GM18907 (cell line): ENCODE measurements around the gene GFOD1.
A peak's percentile ranks its signal among the peaks of the same experiment; 100 is the strongest.

Source experiments
- ATAC-seq: cut with Tn5 transposase; IDR thresholded peaks from one replicate; pipeline ENCODE4 v1.9.1; 2021; ENCODE audit warnings: mild to moderate bottlenecking, moderate library complexity; ENCODE audit not compliant: unreplicated experiment

Gene GFOD1

DNA sequence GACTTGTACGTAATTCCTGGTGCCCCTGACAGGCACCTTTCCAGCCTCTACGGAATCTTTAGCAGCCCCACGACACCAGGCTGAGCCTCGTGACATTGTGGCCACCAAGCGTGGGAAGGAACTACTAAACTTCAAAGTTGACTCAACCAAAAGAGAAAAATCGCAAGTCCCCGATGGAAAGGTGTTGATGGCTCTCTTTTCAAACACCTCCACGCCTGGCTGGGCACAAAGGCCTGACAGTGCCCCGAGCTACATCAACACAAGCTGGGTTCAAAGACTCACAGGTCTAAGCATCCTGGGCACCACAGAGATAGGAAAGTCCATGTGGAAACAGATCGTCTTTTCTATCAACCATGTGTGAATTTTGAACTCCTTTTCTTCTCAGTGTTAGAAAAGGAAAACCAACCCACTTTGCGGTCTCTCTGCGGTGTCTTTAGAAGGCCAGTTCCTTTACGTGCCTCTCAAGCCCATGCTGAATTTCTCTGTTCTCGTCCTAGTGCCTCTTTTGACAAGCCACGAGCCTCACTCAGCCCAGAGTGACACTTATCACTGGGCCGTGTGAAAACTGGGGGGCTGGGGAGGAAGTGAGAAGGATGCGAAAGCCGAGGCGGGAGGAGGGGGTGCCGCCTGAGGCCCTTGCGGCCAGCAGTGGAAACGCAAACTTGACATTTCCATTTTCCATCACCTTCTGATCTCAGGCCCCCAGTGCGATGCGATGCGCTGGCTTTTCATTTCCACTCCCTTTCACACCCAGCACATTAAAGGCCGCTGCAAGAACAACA lies 59.4 kb downstream of the GFOD1 start:
- ATAC-seq: peak; percentile 76

DNA sequence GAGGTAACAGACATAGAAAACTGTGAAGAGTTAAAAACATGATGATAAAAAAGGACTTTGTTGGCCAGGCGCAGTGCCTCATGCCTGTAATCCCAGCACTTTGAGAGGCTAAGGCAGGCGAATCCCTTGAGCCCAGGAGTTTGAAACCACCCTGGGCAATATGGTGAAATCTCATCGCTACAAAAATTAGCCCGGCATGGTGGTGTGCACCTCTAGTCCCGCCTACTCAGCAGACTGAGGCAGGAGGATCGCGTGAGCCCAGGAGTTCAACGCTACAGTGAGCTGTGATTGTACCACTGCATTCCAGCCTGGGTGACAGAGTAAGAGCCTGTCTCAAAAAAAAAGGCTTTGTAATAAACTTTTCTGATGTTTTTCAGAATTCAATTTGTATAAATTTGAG lies 60.1 kb downstream of the GFOD1 start:
- no peak for ATAC-seq

DNA sequence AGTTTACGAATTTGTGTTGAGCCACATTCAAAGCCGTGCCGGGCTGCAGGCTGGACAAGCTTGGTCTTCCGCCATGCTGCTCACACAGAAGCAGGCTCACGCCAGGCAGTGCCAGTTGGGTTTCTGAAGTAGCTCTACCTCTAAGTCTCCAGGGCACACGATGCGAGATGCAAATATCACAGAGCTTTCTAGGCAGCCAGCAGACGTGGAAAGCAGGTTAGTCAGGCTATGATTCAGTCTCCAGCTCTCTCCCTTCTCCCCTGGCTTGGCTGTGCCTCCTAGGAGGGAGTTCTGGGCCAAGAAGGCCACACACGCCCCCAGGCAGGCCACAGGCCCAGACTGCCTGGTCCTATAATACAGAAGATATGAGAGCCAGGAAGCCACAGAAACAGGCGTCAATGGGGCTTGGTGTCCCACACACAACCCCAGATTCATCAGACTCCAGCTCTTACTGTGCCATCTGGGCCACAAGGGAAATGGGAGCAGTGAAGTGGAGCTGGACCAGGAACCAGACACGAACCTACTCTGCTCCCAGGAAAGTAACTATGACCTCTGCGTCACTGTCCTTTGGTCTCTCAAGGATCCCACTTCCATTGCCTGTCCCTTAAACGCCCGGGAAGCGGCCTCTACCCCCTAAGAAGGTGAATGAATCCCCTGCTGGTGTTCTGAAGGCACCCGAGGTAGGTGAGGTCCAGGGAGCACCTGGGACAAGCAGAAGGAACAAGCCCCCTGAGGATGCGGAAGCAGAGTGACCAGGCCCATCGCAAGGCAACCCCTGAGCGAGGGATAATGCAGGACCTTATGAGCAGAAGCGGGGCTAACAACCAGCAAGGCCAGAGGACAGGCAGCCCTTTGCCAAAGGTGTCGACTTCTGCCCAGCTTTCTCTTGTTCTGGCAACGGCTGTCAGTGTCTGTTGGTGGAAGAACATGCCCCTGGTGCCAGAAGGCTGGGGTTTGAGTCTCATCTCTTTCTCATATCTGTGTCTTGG lies 61.2 kb downstream of the GFOD1 start:
- ATAC-seq: no peak

DNA sequence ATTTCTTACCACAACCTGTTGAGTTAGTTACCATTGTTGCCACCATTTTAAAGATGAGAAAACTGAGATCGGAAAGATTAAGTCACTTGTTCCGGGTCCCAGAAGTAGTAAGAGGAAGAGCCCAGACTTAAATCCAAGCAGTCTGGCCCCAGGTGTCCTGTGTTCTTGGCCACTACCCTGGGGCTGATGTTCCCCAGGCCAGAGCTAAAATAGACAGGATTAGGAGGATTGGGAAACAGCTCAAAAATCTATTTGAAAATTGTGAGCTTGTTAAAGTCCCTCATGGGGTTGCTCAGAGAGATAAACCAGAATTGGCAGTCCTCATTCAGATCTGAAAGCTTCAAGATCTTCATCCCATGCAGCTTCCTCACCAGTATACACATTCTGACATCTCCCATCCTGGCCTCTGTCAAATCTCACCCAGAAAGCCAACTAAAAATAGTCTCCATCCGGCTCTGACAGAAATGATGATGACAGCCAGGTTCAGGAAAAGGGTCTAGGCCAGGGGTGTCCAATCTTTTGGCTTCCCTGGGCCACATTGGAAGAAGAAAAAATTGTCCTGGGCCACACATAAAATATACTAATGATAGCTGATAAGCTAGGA lies 62.0 kb downstream of the GFOD1 start:
- no peak for ATAC-seq

DNA sequence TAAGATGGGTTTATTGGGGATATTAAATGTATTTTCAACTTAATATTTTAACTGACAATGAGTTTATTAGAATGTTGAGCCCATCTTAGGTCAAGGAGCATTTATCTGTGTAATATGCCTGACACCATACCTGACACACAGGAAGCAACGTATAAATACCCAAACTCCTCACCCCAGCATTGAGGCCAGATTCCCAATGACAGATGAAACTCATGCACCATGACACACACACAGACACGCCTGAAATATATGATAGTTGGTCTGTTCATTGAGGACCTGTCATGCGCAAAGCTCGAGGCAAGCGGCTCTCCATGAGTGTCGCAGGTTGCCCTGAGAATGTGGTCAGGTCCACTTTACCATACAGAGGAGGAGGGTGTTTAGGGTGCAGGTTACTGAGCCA lies 64.1 kb downstream of the GFOD1 start:
- no peak for ATAC-seq

DNA sequence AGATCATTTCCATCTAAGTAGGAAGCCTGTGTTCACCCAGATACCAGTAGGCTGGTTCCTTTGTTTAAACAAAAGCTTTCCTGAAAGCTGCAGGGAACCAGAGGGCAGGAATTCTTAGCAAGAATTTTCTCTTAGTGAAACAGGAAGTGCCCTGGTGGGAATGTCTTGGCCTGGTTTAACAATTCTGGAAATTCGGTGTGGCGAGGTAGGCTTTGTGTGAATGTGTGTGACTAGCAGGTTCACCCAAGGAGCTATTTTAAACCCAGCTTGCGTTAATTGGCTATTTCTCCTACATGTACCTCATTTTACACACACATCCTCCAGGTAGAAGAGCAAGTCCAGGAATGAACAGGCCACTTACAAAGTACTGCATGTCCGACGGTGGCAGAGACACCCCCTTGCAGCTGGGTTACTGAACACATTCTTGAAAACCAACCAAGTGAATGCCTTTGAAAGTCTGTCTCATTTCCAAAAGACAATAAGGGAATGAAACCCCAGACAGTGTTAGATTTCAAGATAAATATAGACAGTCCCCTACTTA lies 64.6 kb downstream of the GFOD1 start:
- ATAC-seq: no peak

DNA sequence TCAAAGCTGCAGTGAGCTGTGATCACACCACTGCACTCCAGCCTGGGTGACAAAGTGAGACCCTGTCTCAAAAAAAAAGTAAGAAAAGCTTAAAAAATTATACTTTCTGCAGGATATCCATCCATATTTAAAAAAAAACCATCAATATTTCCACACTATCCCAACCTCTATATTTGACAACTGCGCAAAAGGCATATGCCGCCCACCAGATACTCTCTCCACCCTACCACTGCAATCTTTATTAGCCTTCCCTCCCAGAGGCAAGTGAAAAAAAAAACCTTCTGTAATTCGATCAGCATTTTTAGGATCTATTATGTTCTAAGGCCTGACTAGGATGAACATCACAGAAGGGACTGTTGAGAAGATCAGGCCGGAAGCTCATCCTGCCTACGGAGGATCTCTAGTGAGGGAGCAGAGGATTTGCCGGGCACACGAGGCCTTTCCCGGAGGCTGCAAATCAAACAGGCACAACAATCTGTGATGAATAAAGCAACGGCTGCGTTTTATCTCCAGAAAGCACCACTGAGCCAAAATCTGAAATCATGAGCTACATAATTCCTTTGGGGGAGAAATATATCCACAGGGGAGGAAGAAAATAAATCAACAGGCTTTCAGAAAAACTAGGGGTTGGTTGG lies 65.9 kb downstream of the GFOD1 start:
- no peak for ATAC-seq

DNA sequence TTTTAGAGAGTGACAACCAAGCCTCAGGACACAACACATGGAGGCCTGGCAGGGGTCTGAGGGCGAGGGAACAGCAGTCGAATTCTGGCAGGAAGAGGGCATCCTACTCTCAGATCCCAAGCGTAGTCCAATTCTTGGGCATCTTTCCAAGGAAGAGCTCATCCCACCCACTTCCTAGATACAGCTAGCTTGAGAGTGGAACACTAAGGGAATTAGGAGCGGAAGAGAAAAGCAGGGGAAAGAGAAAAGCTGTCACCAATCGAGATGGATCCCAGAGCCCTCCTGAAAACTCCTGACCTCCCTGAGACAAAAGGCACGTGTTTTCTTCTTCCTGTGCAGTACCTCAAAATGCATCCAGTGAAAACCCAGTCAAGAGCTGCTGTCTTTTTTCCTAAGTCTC lies 67.1 kb downstream of the GFOD1 start:
- no peak for ATAC-seq

DNA sequence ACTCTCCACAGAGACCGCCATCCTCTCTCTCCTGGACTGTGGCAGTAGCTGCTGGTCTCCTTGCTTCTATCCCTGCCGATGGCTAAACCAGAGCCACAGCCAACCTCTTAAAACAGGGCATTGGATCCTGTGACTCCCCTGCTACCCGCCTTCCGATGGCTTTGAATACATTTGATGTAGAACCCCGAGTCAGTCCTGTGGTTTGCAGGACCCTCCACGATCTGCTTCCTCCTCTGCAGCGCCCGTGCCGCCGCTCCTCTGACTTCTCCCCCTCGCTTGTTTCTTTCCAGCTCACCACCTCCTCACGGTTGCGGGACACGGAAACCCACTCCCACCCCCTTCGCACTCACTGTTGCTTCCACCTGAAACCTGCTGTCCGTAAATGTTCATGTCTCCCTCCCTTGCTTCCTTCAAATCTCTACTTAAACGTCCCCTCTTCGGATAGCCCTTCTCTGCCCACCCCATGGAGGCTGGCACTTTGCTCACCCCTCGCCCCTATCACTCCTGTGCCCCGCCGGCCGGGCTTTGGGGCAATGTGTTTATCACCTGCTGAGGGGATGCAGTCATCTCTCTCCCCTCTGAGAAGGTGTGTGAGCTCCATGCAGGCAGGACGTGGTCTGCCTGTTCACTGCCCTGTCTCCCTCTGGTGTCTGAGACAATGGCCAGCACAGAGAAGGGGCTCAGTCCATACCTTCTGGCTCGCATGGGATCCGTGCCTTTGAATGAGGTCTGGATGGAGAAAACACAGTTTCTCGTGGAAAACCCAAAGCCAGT lies 67.8 kb downstream of the GFOD1 start:
- no peak for ATAC-seq

DNA sequence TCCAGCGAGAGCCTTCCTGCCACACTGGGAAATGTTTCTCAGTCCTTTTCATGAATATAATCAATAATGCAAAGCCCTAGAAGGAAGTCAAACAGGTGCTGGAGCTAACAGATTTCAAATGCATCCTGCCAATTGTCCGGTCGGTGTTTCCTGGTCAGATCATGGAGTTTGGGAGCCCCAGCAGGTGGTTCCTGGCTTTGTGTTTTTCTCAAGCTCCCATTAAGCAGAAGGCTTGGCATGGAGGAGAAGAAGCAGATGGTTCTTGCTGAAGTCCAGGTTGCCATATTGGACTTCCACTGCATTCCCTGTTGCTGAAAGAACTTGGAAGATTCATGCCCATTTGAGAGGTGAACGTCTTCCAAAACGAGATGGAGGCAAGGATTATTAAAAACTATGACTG lies 68.6 kb downstream of the GFOD1 start:
- no peak for ATAC-seq

DNA sequence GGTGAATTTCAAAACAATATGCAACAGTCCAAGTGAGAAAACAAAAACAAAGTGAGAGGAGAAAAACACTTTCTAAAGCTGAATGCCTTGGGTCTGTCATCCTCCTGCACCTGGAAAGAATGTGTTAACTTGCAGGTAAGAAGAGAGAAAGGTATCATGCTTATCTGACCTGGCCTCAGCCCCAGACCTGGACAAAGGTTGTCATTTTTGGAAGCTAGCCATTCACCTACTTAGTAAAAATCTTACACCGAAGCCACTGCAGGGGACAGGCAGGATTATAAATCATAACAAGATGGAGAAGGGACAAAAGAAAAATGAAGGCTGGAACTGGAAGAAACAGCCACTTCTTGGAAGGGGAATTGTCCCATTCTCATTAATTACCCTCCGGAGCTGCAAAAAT lies 69.4 kb downstream of the GFOD1 start:
- ATAC-seq: no peak

DNA sequence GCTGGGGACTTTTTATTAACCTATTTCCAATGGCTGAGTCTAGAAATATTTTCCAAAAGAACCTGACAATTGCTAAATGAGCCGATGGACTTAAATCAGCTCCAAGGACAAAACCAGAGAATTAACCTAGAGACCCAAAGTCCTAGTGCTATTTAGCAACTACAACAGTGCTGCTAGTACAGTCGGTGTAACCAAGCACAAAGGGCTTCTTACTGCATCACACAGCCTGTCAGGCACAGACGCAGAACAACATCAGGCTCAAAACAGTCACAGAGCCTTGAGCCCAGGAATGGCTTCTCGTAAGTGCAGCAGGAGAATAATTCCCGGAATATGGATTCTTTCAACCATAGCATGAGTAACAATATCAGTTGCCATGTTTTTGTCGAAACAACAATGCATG lies 70.0 kb downstream of the GFOD1 start:
- ATAC-seq: no peak

DNA sequence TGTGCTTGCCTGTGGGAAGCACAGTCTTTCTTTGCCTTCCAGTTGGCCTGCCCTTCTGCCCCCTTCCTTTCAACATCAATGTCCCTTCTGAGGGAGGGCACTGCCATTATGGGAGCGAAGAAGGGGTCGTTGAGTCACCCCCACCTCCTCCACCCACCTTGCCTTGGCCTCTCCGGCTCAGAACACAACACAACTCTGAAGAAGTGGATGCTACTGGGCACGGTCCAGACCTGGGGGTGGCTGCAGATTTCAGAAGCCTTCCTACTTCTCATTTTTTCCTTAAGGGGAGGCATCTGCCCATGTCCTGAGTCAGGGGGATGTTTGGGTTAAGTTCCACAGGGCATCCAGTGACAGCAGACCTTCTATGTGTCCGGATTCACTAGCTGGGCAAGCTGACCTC lies 72.1 kb downstream of the GFOD1 start:
- ATAC-seq: no peak

DNA sequence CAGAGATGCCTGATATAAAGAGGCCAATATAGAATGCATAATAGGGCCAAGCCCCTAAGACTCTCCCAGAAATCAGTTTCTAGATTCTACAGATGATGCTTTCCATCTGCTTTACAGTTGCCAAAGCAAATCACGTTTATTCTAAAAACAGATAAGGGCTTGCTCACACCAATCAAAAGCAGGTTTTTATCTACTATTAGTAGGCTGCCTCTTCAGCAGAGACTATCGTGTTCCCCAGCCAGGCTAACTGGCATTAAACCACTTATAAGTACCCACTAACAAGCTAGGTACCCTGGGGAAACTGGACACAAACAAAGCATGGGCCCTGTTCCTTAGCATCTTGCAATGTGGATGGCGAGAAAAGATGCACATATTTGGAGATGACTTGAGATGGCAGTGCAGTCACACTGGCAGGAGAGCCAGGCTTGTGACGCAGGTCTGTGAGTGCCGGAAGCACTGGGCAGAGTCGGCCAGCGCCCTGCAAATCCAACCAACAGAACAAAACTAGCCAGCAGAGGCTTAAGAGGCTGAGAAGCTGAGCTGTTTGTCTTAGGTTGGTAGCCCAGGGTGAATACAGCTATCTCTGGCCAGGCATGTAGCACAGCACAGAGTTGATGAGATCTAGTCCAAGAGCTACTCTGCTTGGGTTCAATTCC lies 73.4 kb downstream of the GFOD1 start:
- no peak for ATAC-seq

DNA sequence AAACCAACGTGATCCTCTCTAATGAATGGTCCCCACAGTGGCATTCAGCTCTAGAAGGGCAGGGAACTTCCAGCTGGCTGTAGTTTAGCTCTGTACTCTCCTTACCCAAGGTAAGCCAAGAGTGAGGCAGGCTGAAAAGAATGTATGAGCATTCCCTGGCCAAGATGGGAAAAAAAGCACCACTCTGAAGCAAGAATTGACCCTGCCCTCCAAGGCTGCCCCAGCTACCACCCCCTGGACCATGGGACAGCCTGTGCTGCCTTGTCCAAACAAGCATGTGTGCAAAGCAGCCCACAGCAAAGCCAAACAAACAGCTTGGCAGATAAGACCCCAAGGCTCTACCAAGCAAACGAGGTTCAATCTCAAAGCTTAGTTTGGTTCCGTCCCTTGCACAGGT lies 73.9 kb downstream of the GFOD1 start:
- no peak for ATAC-seq

DNA sequence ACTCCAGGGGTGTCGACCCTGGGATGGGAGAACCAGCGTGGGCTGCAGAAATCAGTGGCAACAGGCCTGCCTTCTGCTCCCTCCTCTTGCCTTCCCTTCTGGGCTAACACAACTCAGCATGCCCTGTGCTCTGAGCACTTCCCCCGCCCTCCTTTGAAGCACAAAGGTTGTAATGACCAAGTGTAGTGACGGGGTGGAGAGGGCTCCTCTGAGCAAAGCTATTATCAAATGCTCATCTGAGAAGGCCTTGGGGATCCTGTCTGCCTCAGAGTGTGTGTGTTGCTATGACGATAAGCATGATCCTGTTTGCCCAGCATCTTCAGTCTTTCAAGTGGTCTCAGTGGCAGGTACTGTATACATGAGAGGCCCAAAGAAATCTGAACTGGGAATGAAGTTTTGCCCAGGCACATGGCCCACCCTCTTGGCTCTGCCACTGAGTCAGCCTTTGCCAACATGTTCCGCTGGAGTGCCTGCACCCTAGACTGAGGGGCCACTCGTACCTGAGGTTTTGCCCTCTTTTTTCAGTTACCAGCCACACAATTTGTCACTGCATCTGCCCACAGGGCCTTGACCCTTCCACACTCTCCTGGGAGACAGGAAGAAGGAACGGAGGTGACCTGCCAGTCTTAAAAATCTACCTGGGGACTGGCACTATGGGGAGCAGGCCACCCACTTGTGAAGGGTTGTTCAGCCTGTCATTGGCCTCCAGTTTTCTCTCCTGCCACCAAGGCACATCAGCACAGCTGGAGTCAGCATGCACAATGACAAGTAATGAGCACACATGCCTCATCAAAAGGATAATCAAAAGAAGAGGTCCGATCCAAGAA lies 74.5 kb downstream of the GFOD1 start:
- ATAC-seq: no peak

DNA sequence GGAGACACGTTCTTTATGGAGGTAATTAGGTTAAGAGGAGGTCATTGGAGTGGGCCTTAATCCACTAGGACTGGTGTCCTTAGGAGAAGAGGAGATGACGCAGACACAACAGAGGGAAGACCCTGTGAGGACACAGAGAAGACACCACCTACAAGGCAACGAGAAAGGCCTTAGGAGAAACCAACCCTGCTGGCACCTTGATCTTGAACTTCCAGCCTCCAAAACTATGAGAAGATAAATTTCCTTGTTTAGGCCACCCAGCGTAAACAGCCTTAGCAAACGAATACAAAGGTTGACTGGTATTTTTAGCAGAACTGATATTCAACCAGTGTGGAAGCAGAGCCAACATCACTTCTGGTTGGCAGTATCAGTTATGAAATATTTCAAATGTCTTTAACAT lies 75.2 kb downstream of the GFOD1 start:
- no peak for ATAC-seq

DNA sequence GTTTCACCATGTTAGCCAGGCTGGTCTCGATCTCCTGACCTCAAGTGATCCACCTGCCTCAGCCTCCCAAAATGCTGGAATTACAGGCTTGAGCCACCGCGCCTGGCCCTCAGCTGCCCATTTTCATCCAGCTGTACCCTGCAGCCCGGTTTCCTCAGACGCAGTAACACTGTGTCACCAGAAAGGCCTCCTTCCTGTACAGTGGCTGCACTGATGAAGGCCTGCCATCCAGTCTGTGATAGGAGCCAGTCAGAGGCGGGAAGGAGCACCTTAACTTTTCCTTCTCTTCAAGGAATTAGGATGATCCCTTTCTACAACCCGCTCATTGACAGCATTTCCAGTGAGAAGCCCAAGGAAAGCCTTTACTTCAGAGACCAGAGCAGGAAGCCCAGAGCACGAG lies 75.9 kb downstream of the GFOD1 start:
- no peak for ATAC-seq

DNA sequence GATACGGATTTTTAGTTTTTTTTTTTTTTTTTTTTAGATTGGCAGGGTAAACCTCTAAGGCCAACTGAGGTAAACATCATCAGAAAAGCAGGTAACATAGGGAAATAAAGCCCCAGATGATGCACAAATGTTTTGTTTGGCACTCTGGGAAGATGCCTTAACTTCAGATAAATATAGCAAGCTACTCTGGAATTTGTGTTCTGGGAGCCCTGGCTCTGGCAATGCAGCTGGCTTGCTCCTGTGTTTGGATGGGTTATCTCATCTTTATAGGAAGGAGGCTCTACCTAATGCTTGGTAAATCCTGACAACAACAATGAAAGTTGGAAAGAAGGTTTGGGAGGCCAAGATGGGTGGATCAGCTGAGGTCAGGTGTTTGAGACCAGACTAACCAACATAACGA lies 77.4 kb downstream of the GFOD1 start:
- ATAC-seq: no peak
